ENCODE measurements around the gene CRABP1.
"Not testable (repeated sequence)": the region's sequence is repeated elsewhere in the genome, so short reads cannot be mapped to it uniquely, and the experiment has no call there.

The CRABP1 gene

DNA sequence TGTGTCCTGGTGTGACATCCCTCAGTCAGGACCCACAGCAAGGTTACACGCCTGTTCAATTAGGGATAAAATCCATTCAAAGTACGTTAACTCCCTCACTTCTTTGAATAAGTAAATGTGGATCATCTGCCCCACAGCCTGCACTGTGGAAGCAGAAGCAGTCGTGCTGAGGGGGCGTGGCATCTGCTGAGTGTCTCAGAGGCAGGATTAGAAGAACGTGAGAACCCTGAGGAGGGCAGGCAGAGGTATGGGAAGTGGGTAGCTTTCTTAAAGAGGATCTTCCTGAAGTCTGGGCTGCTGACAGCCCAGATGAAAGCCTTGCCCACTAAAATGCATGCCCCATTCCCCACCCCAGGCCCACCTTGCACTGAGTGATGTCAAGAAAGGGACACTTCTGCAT lies 28.5 kb downstream of the CRABP1 start:
- TF ChIP-seq CTCF (IDR thresholded peaks at IDR 0.05; ENCODE audit: low read depth, low read length), result no peak
- H3K4me3 ChIP-seq (replicated peaks in 1 of 2; ENCODE audit: low read depth in 2 of 2, low read length in 2 of 2), result no peak overlapping the region
- DNase-seq (ENCODE audit: low read depth in 2 of 2), result no peak

DNA sequence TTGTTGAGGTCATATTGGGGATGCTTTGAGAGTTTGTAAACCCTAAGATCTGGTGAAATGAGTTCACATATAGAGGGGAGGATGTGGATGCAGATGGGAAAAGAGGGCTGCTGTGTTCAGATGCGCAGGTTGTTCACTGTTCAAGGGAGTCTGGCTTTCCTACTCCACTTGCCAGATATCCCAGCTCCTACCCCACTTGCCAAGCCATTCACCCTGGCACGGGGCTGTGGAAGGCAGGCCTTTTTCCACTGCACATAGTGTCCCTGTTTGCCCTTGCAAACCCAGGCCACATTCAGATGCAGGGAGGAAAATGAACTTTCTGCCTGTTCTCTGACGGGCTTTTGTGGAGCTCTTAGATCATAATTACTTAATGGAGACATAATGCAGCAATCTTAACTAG lies 29.0 kb downstream of the CRABP1 start:
- TF ChIP-seq CTCF (IDR thresholded peaks at IDR 0.05; ENCODE audit: low read depth, low read length), result no peak
- DNase-seq (ENCODE audit: low read depth in 2 of 2), result no peak
- no peak overlapping the region for H3K4me3 ChIP-seq (replicated peaks in 1 of 2; ENCODE audit: low read depth in 2 of 2, low read length in 2 of 2)

DNA sequence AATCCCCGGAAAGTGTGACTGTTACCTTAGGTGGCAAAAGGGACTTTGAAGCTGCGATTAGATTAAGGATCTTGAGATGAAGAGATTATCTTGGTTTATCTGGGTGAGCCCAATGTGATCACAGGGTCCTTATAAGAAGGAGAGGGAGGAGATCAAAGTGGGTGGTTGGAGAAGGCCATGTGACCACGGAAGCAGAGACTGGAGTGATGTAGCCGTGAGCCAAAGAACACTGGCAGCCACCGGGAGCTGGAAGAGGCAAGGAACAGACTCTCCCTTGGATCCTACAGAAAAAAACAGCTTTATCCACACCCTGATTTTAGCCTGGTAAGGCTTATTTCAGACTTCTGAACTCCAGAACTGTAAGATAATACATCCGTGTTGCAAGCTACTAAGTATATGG lies 29.9 kb downstream of the CRABP1 start:
- H3K4me3 ChIP-seq (replicated peaks in 1 of 2; ENCODE audit: low read depth in 2 of 2, low read length in 2 of 2), result no peak overlapping the region
- DNase-seq (ENCODE audit: low read depth in 2 of 2), result no peak
- no peak for TF ChIP-seq CTCF (IDR thresholded peaks at IDR 0.05; ENCODE audit: low read depth, low read length)

GRCh38 chr15:78372880-78373279 lies 32.7 kb downstream of the CRABP1 start:
- no peak for DNase-seq (ENCODE audit: low read depth in 2 of 2)
- no peak for TF ChIP-seq CTCF (IDR thresholded peaks at IDR 0.05; ENCODE audit: low read depth, low read length)
- no peak overlapping the region for H3K4me3 ChIP-seq (replicated peaks in 1 of 2; ENCODE audit: low read depth in 2 of 2, low read length in 2 of 2)

- H3K4me3 ChIP-seq (replicated peaks in 1 of 2; ENCODE audit: low read depth in 2 of 2, low read length in 2 of 2), result no peak overlapping the region
- DNase-seq (ENCODE audit: low read depth in 2 of 2), result no peak
- no peak for TF ChIP-seq CTCF (IDR thresholded peaks at IDR 0.05; ENCODE audit: low read depth, low read length)
These were observed 34.6 kb downstream of the CRABP1 start for GRCh38 chr15:78374436-78375393.

GRCh38 chr15:78380143-78380542 lies 40.0 kb downstream of the CRABP1 start:
- DNase-seq (ENCODE audit: low read depth in 2 of 2); H3K4me3 ChIP-seq (replicated peaks in 1 of 2; ENCODE audit: low read depth in 2 of 2, low read length in 2 of 2): not testable (repeated sequence)

GRCh38 chr15:78382114-78382880 lies 42.1 kb downstream of the CRABP1 start:
- no peak for TF ChIP-seq CTCF (IDR thresholded peaks at IDR 0.05; ENCODE audit: low read depth, low read length)
- H3K4me3 ChIP-seq (replicated peaks in 1 of 2; ENCODE audit: low read depth in 2 of 2, low read length in 2 of 2), result no peak overlapping the region
- DNase-seq (ENCODE audit: low read depth in 2 of 2), result no peak

Data from cardiac fibroblast (primary cell).